Glomerular endothelial cell (primary cell): ENCODE measurements around the gene CCDC88B. TPM values are rescaled to one million over a fixed set of nuclear protein-coding genes. Genes with fewer than 3 reads are reported as not detected.

Experiments used
- DNase-seq: peaks from one replicate; pipeline ENCODE4 v3.0.0-alpha.2; 2011; ENCODE audit warnings: low read depth, low spot score; ENCODE audit errors: extremely low read depth
- total RNA-seq: library from RNA; depleted of rRNA; stranded (reverse); fragments of >200 nt; gene quantifications from 2 replicates; pipeline ENCODE4 v1.2.3, GENCODE V29; 2015

Gene CCDC88B
- total RNA-seq, 1 donor from 2014 or later, result 3.2 TPM

GRCh38 chr11:64406221-64406946 lies 66.4 kb downstream of the CCDC88B start:
- DNase-seq, result no peak

Other genes starting within 250 kb of the CCDC88B start
- 22.1 and 26.0 TPM in 2 replicates for gene MACROD1, start 174.1 kb upstream of the CCDC88B start, total RNA-seq
- 199 and 219 TPM in 2 replicates for gene STIP1, start 154.0 kb upstream of the CCDC88B start, total RNA-seq
- 31.7 and 38.9 TPM in 2 replicates for gene FERMT3, start 133.5 kb upstream of the CCDC88B start, total RNA-seq
- gene TRPT1, start 114.0 kb upstream of the CCDC88B start, total RNA-seq, result 39.7 and 47.4 TPM in 2 replicates
- gene NUDT22, start 113.9 kb upstream of the CCDC88B start, total RNA-seq, result 50.7 and 53.5 TPM in 2 replicates
- 19.1 and 27.2 TPM in 2 replicates for gene DNAJC4, start 109.7 kb upstream of the CCDC88B start, total RNA-seq
- gene VEGFB, start 105.6 kb upstream of the CCDC88B start, total RNA-seq, result 65.9 and 69.2 TPM in 2 replicates
- gene FKBP2, start 99.1 kb upstream of the CCDC88B start, total RNA-seq, result 52.4 and 52.8 TPM in 2 replicates
- 316 and 365 TPM in 2 replicates for gene PPP1R14B, start 93.3 kb upstream of the CCDC88B start, total RNA-seq
- gene PLCB3, start 88.7 kb upstream of the CCDC88B start, total RNA-seq, result 62.2 and 78.0 TPM in 2 replicates
- gene BAD, start 55.5 kb upstream of the CCDC88B start, total RNA-seq, result 121 and 150 TPM in 2 replicates
- 28.1 and 41.5 TPM in 2 replicates for gene GPR137, start 54.4 kb upstream of the CCDC88B start, total RNA-seq
- not detected in 2 replicates for gene KCNK4, start 48.9 kb upstream of the CCDC88B start, total RNA-seq
- not detected in 2 replicates for gene CATSPERZ, start 39.8 kb upstream of the CCDC88B start, total RNA-seq
- 46.9 and 47.2 TPM in 2 replicates for gene ESRRA, start 34.7 kb upstream of the CCDC88B start, total RNA-seq
- gene TRMT112, start 22.6 kb upstream of the CCDC88B start, total RNA-seq, result 217 and 259 TPM in 2 replicates
- 305 and 480 TPM in 2 replicates for gene PRDX5, start 22.1 kb upstream of the CCDC88B start, total RNA-seq
- 42.1 and 49.0 TPM in 2 replicates for gene RPS6KA4, start 19.0 kb downstream of the CCDC88B start, total RNA-seq
- gene SLC22A11, start 215.7 kb downstream of the CCDC88B start, total RNA-seq, result not detected in 2 replicates